ENCODE data around the gene KPNA1. TPM values are rescaled to one million over a fixed set of nuclear protein-coding genes. Genes with fewer than 3 reads are reported as not detected.

KPNA1 gene
- polyA plus RNA-seq, 4 donors, result 39.9 to 57.8 (median 52.4) TPM

GRCh38 chr3:122389892-122390291 lies 124.8 kb downstream of the KPNA1 start:
- no peak for DNase-seq (ENCODE audit: low read depth in 4 of 4, low spot score in 3 of 4)

DNA sequence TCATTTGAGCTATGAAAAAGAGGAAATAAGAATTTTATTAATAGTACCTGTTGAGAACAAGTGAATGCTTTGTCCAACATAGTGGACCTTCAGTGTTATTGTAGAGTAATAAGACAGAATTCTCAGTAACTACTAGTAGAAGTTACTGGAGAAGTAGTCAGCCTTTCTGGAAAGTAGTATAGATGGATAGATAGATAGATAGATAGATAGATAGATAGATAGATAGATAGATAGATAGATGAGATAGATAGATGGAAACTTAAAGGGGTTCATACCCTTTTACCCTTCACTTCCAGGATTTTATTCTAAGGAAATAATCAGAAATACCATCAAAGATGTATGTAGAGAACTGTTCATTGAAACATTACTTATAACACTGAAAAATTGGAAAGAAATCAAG lies 125.5 kb downstream of the KPNA1 start:
- DNase-seq (ENCODE audit: low read depth in 4 of 4, low spot score in 3 of 4), result no peak

GRCh38 chr3:122387709-122388108 lies 127.0 kb downstream of the KPNA1 start:
- no peak for DNase-seq (ENCODE audit: low read depth in 4 of 4, low spot score in 3 of 4)

DNA sequence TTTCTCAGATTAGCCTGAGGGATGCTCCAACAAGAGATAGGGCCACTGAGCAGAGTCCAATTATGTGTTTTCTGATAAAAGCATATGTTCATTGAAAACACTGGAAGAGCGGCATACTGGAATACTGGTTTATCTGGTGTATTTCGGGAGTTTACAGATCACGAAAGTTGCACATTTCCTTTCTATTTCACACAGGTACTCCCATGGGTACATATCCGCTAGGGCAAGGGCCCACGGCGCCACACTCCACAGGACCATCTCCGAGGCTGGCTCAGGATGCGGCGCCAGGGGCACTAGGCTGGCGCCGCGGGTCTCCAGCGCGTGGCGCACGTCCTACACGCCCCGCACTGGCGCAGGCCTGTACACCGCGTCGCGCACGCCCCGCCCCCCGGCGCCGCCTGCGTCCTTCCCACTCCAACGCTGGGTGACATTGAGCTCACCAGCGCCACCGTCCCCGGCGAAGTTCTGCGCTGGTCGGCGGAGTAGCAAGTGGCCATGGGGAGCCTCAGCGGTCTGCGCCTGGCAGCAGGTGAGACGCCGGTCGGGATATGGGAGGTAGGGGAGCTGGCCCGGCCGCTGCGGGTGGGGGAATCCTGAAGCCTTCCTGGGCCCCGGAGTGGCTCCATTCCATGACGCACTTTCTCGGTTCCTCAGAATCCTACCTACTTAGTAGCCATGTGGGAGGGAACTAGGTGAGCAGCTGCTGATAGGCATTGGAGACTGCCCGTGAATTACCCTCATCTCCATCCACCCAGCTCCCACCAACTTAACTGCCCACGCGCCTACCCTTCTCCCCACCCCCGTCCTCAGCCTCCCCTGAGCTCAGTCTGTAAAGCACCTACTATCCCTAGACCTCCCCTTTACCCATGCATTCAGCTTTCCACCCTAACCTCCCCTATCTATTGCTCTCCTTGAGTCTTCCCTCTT lies 130.7 kb downstream of the KPNA1 start, which contains the start of gene FAM162A:
Gene FAM162A (plus strand): TSS at position 412 of the 927 bp plus-strand sequence. CDS start 84 bp downstream, at position 496.
- peak; percentile 88 to 92 (median 88) for DNase-seq (ENCODE audit: low read depth in 4 of 4, low spot score in 3 of 4)

DNA sequence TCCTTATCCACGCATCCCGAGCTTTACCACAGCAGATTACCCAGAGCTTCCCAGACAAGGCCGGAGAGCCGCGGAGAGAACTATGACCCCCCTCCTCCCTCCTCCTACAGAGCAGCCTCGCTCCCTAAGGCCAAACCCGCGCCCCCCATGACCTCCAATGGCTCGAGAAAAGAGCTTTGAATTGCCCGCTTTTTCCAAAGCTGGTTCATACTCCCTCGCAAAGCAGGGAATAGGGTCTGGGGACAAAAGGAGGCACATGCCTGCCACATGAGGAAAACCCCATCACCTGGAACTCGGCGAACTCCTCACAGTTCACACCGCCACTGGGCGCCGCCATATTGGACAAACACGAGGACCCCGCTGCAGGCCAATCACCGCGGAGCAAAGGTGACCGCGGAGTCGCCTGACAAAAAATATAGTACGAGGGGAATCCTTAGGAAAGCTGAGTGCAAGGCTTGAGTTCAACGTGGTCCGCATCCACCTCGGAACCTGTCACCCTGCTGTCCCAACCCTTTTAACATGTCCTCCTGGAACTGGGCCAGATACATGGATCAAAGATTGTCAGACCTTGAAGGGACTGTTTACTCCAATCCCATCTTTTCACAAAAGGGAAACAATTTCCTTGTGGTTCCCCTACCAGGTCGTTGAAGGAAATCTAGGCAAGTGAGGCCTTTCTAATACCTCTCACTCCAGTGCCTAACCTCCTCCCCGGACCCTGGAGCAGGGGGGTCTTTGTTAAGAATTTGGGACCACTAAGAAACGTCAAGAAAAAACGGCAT lies 131.7 kb downstream of the KPNA1 start, which contains the start of gene MIX23:
Gene MIX23 (minus strand): TSS at position 344 of the 779 bp plus-strand sequence. CDS start 7 bp downstream, at position 337.
- DNase-seq (ENCODE audit: low read depth in 4 of 4, low spot score in 3 of 4), result peak; percentile 67 to 78 (median 74)

GRCh38 chr3:122377975-122378374 lies 136.8 kb downstream of the KPNA1 start:
- DNase-seq (ENCODE audit: low read depth in 4 of 4, low spot score in 3 of 4), result no peak

GRCh38 chr3:122374034-122374433 lies 140.7 kb downstream of the KPNA1 start:
- DNase-seq (ENCODE audit: low read depth in 4 of 4, low spot score in 3 of 4), result no peak

Other genes starting within 250 kb of the KPNA1 start
- under 1 TPM; 0.56 to 0.91 (median 0.66) TPM for gene CSTA, start 189.7 kb downstream of the KPNA1 start, polyA plus RNA-seq (ENCODE audit: insufficient read length in 4 of 4)
- gene MIX23, start 131.7 kb downstream of the KPNA1 start, polyA plus RNA-seq (ENCODE audit: insufficient read length in 4 of 4), result 10 to 100 TPM; 49.3 to 70.0 (median 65.3) TPM
- 10 to 100 TPM; 74.5 to 78.5 (median 75.6) TPM for gene FAM162A, start 130.8 kb downstream of the KPNA1 start, polyA plus RNA-seq (ENCODE audit: insufficient read length in 4 of 4)
- 10 to 100 TPM in 3 of 4 donors, 1 to 10 TPM in 1; 8.9 to 12.0 (median 11.3) TPM for gene WDR5B, start 98.9 kb downstream of the KPNA1 start, polyA plus RNA-seq (ENCODE audit: insufficient read length in 4 of 4)
- gene PARP9, start 49.4 kb upstream of the KPNA1 start, polyA plus RNA-seq (ENCODE audit: insufficient read length in 4 of 4), result 10 to 100 TPM; 12.6 to 18.6 (median 17.6) TPM
- 10 to 100 TPM; 11.1 to 16.9 (median 15.1) TPM for gene DTX3L, start 49.4 kb upstream of the KPNA1 start, polyA plus RNA-seq (ENCODE audit: insufficient read length in 4 of 4)
- gene PARP15, start 62.7 kb upstream of the KPNA1 start, polyA plus RNA-seq (ENCODE audit: insufficient read length in 4 of 4), result under 1 TPM; 0.21 to 0.36 (median 0.28) TPM
- gene PARP14, start 165.9 kb upstream of the KPNA1 start, polyA plus RNA-seq (ENCODE audit: insufficient read length in 4 of 4), result 10 to 100 TPM; 19.2 to 30.8 (median 23.1) TPM

All from right renal pelvis (tissue), 4 donors.